Large intestine (tissue), 3 donors: Measurements from ENCODE around the gene PDF. TPM values are rescaled to one million over a fixed set of nuclear protein-coding genes. Genes with fewer than 3 reads are reported as not detected.

Experiments
- DNase-seq, 2 donors: peaks; one replicate each; pipeline versions ENCODE4 v3.0.0 to v3.0.0-alpha.2; 2013
- H3K27ac ChIP-seq: one replicate; pipeline ENCODE4 v1.5.1; 2013; ENCODE audit warnings: low read length
- H3K27me3 ChIP-seq: 2 replicates; pipeline ENCODE4 v1.6.1; 2013; ENCODE audit warnings: low read length; ENCODE audit not compliant: control insufficient read depth, insufficient read depth
- H3K36me3 ChIP-seq: 2 replicates; pipeline ENCODE4 v1.6.1; 2013; ENCODE audit warnings: low read length; ENCODE audit not compliant: control insufficient read depth, insufficient read depth
- H3K4me1 ChIP-seq: one replicate; pipeline ENCODE4 v1.6.1; 2013; ENCODE audit warnings: low read length; ENCODE audit not compliant: control insufficient read depth, insufficient read depth
- H3K4me3 ChIP-seq: one replicate; pipeline ENCODE4 v1.5.1; 2013; ENCODE audit warnings: low read length
- H3K9me3 ChIP-seq: one replicate; pipeline ENCODE4 v1.6.1; 2013; ENCODE audit warnings: mild to moderate bottlenecking, low read depth, low read length, moderate library complexity; ENCODE audit not compliant: control insufficient read depth
- WGBS: methylation state at CpG from one replicate; pipeline ENCODE4 v1.1.5; 2013; ENCODE audit warnings: low lambda C conversion rate; ENCODE audit not compliant: insufficient coverage; 5-methylcytosine and 5-hydroxymethylcytosine counted together
- polyA plus RNA-seq: library from polyadenylated mRNA; unstranded; fragments of 120-200 nt; gene quantifications from one replicate; pipeline ENCODE4 v1.2.1, GENCODE V29; 2013

The PDF gene
- polyA plus RNA-seq, 1 donor = 11.9 TPM

DNA sequence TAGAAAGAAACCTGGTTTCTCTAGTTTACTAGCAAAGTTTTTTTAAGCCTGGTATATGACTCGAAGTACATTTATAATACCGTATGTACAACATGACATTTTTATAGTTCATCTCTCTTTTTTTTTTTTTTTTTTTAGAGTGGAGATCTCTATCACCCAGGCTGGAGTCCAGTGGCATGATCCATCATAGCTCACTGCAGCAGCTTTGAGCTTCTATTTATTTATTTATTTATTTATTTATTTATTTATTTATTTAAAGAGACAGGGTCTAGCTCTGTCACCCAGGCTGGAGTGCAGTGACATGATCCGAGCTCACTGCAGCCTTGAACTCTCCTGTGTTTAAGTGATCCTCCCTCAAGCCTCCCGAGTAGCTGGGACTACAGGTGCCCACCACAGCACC lies 45.1 kb downstream of the PDF start:
- Histone ChIP-seq H3K27ac (no peak overlapping the region), H3K4me3 (no peak overlapping the region), H3K27me3 (no peaks in the 10 kb centered on the region), H3K4me1 (no peaks in the 10 kb centered on the region), H3K36me3 (peaks cover 17% of the 10 kb centered on the region), H3K9me3 (no peaks in the 10 kb centered on the region)
- DNase-seq = no peak
- no CpG with 5 or more reads among the region's 4 CpGs for WGBS

DNA sequence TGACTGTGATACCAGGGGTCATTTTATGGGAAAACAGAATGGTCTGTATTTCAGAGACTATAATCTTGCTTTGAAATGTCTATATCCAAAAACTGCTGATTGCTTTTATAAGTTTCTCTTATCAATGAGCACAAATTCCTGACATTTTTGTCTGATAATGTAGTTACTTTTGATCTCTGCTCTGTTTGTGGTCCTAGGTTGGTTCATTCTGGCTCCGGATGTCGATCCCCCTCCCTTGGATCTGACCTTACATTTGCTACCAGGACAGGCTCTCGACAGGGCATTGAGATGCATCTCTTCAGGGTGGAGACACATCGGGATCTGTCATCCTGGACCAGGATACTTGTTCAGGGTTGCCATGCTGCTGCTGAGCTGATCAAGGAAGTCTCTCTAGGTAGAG lies 46.5 kb downstream of the PDF start:
- Histone ChIP-seq H3K4me1 (no peaks in the 10 kb centered on the region), H3K27me3 (no peaks in the 10 kb centered on the region), H3K4me3 (no peak overlapping the region), H3K27ac (no peak overlapping the region), H3K9me3 (no peaks in the 10 kb centered on the region), H3K36me3 (peaks cover 17% of the 10 kb centered on the region)
- 50% methylated on average over 2 of the region's 4 CpGs for WGBS
- no peak for DNase-seq

DNA sequence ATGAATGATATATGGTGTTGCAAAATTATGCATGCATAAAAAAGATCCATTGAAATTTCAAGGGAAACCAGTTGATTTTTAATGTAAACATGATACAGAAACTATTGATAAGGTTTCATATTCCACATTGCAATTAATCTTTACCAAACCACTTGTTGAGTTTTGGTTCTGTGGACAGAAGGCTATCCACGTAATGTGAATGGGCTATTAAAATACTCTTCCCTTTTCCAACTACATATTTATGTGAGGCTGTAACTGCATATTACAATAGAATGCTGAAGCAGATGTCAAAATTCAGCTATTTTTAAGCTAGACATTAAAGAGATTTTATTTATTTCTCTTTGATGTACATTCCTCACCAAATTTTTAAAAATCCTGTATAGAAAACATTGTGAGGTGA lies 53.0 kb downstream of the PDF start:
- WGBS = no CpG with 5 or more reads among the region's 1 CpG
- Histone ChIP-seq H3K4me3 (no peak overlapping the region), H3K27ac (no peak overlapping the region), H3K27me3 (no peaks in the 10 kb centered on the region), H3K36me3 (no peaks in the 10 kb centered on the region), H3K4me1 (no peaks in the 10 kb centered on the region), H3K9me3 (no peaks in the 10 kb centered on the region)
- no peak for DNase-seq

Other genes starting within 250 kb of the PDF start
- gene HAS3, start 224.9 kb downstream of the PDF start, polyA plus RNA-seq = 1.2 TPM
- gene CHTF8, start 198.0 kb downstream of the PDF start, polyA plus RNA-seq = 93.8 TPM
- 27.1 TPM for gene UTP4, start 197.9 kb downstream of the PDF start, polyA plus RNA-seq
- 8.8 TPM for gene SNTB2, start 143.4 kb downstream of the PDF start, polyA plus RNA-seq
- gene VPS4A, start 19.2 kb downstream of the PDF start, polyA plus RNA-seq = 43.5 TPM
- gene COG8, start 9.0 kb upstream of the PDF start, polyA plus RNA-seq = 29.0 TPM
- gene NIP7, start 9.2 kb upstream of the PDF start, polyA plus RNA-seq = 25.5 TPM
- gene TMED6, start 21.2 kb upstream of the PDF start, polyA plus RNA-seq = 3.6 TPM
- gene TERF2, start 55.4 kb upstream of the PDF start, polyA plus RNA-seq = 23.4 TPM
- 85.7 TPM for gene CYB5B, start 94.0 kb upstream of the PDF start, polyA plus RNA-seq
- 26.8 TPM for gene NFAT5, start 235.4 kb upstream of the PDF start, polyA plus RNA-seq